K562 (cell line): ENCODE data around the gene POLRMT. TPM values are rescaled to one million over a fixed set of nuclear protein-coding genes. Genes with fewer than 3 reads are reported as not detected.

Experiments used
- ARID3B ChIP-seq: fragments of 250-450 bp; sonication (Bioruptor Pico); IDR thresholded peaks from 2 replicates; pipeline ENCODE4 v1.4.0; 2020; ENCODE audit warnings: borderline replicate concordance
- CREB1 ChIP-seq, 2 experiments: sonication (generic) in 1 of 2; formaldehyde crosslinking in 1 of 2; IDR thresholded peaks; 2 replicates each; pipeline versions ENCODE4 v1.6.1 to v1.8.0; 2012 to 2022; ENCODE audit warnings: inconsistent platforms in 1 of 2, mild to moderate bottlenecking in 1 of 2, missing genetic modification reagents in 1 of 2, moderate library complexity in 1 of 2
- GATA2 ChIP-seq: sonication (generic); formaldehyde crosslinking; IDR thresholded peaks from 2 replicates; pipeline ENCODE4 v1.4.0; 2020; ENCODE audit warnings: mild to moderate bottlenecking, missing genetic modification reagents
- KDM1A ChIP-seq, 2 experiments: fragments of 450-650 bp; IDR thresholded peaks; 2 replicates each; pipeline ENCODE4 v1.6.1; 2016; ENCODE audit warnings: mild to moderate bottlenecking in 2 of 2
- MEIS2 ChIP-seq: fragments of 450-650 bp; IDR thresholded peaks from 2 replicates; pipeline ENCODE4 v1.6.1; 2014; ENCODE audit warnings: mild to moderate bottlenecking; ENCODE audit not compliant: partially characterized antibody
- POLR2AphosphoS5 ChIP-seq: IDR thresholded peaks from 2 replicates; pipeline ENCODE4 v1.6.1; 2011; ENCODE audit warnings: mild to moderate bottlenecking, low read depth, low read length, moderate library complexity; ENCODE audit not compliant: control insufficient read depth, insufficient read depth
- RHOXF2B ChIP-seq: fragments of 250-450 bp; sonication (Bioruptor Pico); conservative IDR thresholded peaks from 2 replicates; pipeline ENCODE4 v1.5.1; 2021
- SUPT5H ChIP-seq: fragments of 450-650 bp; IDR thresholded peaks from 2 replicates; pipeline ENCODE4 v1.6.1; 2016
- TAL1 ChIP-seq: fragments of 450-650 bp; IDR thresholded peaks from 2 replicates; pipeline ENCODE4 v1.6.1; 2016; ENCODE audit warnings: mild to moderate bottlenecking
- VEZF1 ChIP-seq: fragments of 200-800 bp; sonication (Bioruptor generic); IDR thresholded peaks from 2 replicates; pipeline ENCODE4 v1.6.1; 2017; ENCODE audit warnings: missing genetic modification characterization, missing compliant biosample characterization
- ZHX1 ChIP-seq: fragments of 150-350 bp; conservative IDR thresholded peaks from 2 replicates; pipeline ENCODE4 v1.6.1; 2014; ENCODE audit warnings: low read length
- ZNF41 ChIP-seq: fragments of 250-450 bp; sonication (Bioruptor Pico); conservative IDR thresholded peaks from 2 replicates; pipeline ENCODE4 v1.4.0; 2020; ENCODE audit warnings: mild to moderate bottlenecking
- ZNF584 ChIP-seq: fragments of 200-800 bp; sonication (Bioruptor generic); IDR thresholded peaks from 2 replicates; pipeline ENCODE4 v1.6.1; 2016; ENCODE audit warnings: low read depth, mild to moderate bottlenecking, missing genetic modification characterization, missing compliant biosample characterization
- polyA plus RNA-seq, 8 experiments: library from polyadenylated mRNA; depleted of rRNA in 4 of 8; stranded (reverse) in 5 of 8; unstranded in 3 of 8; fragments of >200 nt; fragmentation: Nextera tagmentation in 2 of 8; fragmentation: Illumina TruSeq in 1 of 8; extraction: Ambion mirVana in 2 of 8; extraction: Trizol in 1 of 8; gene quantifications; 2 replicates each; pipeline versions ENCODE4 v1.2.1 to v1.2.3, GENCODE V29; 2011 to 2014; ENCODE audit warnings: inconsistent platforms in 1 of 8, missing spikeins in 1 of 8
- total RNA-seq, 7 experiments: library from RNA; depleted of rRNA in 6 of 7; stranded (reverse); fragments of >200 nt in 6 of 7; fragmentation: Illumina TruSeq in 2 of 7; extraction: Trizol in 2 of 7; gene quantifications; 2 replicates each; pipeline versions ENCODE4 v1.2.1 to v1.2.3, GENCODE V29; 2011 to 2021; ENCODE audit warnings: low replicate concordance in 1 of 7
- TF ChIP-seq, protein P1 (sequence below), 2 experiments: fragments of 450-650 bp; IDR thresholded peaks; 2 replicates each; pipeline ENCODE4 v1.6.1; 2016
- TF ChIP-seq, protein P2 (sequence below): fragments of 200-400 bp; formaldehyde crosslinking; IDR thresholded peaks from 2 replicates; pipeline ENCODE4 v1.6.1; 2017; ENCODE audit warnings: mild to moderate bottlenecking, low read depth, low read length, moderate library complexity

The POLRMT gene
- total and polyA plus RNA-seq, 9 of the 15 experiments (the other 6 are each of a cell fraction or from before 2014, with no cell fraction given), result 30.3 to 144 (median 68.0) TPM

GRCh38 chr19:574658-575526 lies 58.4 kb downstream of the POLRMT start (continued):
- TF ChIP-seq ZNF41 (CRISPR knock-in tag) (no peak), GATA2 (CRISPR knock-in tag) (peak; percentile 98), POLR2AphosphoS5 (peak; percentile 99), KDM1A (IDR thresholded peaks at IDR 0.05) (peak; percentile 99), TAL1 (peak; percentile 99), ZNF584 (CRISPR knock-in tag) (peak; percentile 50; the same call in 1 of the 2 replicates), MEIS2 (peak; percentile 5), CREB1 (IDR thresholded peaks at IDR 0.05) (peak; percentile 80), CREB1 (CRISPR knock-in tag; IDR thresholded peaks at IDR 0.05) (no peak), RHOXF2B (CRISPR knock-in tag) (no peak), SUPT5H (0 out of 2 replicates have a peak, but pooled peaks have one; percentile 13), ARID3B (CRISPR knock-in tag) (no peak), ZHX1 (no peak), VEZF1 (CRISPR knock-in tag) (peak; percentile 85)
- TF ChIP-seq, protein P1, sequence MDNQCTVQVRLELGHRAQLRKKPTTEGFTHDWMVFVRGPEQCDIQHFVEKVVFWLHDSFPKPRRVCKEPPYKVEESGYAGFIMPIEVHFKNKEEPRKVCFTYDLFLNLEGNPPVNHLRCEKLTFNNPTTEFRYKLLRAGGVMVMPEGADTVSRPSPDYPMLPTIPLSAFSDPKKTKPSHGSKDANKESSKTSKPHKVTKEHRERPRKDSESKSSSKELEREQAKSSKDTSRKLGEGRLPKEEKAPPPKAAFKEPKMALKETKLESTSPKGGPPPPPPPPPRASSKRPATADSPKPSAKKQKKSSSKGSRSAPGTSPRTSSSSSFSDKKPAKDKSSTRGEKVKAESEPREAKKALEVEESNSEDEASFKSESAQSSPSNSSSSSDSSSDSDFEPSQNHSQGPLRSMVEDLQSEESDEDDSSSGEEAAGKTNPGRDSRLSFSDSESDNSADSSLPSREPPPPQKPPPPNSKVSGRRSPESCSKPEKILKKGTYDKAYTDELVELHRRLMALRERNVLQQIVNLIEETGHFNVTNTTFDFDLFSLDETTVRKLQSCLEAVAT (IDR thresholded peaks at IDR 0.05), result peak in 1 of 2 experiments; percentile 69; a peak in 1 of 4 replicates
- TF ChIP-seq, protein P2, sequence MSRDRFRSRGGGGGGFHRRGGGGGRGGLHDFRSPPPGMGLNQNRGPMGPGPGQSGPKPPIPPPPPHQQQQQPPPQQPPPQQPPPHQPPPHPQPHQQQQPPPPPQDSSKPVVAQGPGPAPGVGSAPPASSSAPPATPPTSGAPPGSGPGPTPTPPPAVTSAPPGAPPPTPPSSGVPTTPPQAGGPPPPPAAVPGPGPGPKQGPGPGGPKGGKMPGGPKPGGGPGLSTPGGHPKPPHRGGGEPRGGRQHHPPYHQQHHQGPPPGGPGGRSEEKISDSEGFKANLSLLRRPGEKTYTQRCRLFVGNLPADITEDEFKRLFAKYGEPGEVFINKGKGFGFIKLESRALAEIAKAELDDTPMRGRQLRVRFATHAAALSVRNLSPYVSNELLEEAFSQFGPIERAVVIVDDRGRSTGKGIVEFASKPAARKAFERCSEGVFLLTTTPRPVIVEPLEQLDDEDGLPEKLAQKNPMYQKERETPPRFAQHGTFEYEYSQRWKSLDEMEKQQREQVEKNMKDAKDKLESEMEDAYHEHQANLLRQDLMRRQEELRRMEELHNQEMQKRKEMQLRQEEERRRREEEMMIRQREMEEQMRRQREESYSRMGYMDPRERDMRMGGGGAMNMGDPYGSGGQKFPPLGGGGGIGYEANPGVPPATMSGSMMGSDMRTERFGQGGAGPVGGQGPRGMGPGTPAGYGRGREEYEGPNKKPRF, result no peak
